OCI-M2 (cell line): ENCODE measurements around the gene TRABD.
"Not testable (repeated sequence)": the region's sequence is repeated elsewhere in the genome, so short reads cannot be mapped to it uniquely, and the experiment has no call there.

Experiments used
- DNase-seq: peaks from one replicate; lab custom pipeline; 2025; ENCODE audit not compliant: unreplicated experiment; lab: John Stamatoyannopoulos, UW

The TRABD gene

GRCh38 chr22:50185375-50186087 lies at the start of gene TRABD:
TSS of gene TRABD (plus strand) at chr22:50185913. CDS start at chr22:50193061, 7,148 bp downstream.
- no peak for DNase-seq

- no peak for DNase-seq
Measured at GRCh38 chr22:50136581-50137015, 49.1 kb upstream of the TRABD start.

- DNase-seq: not testable (repeated sequence)
Measured at GRCh38 chr22:50137277-50137676, 48.4 kb upstream of the TRABD start.

GRCh38 chr22:50138041-50138440 lies 47.7 kb upstream of the TRABD start:
- no peak for DNase-seq

- DNase-seq: no peak
Measured at GRCh38 chr22:50138988-50139387, 46.7 kb upstream of the TRABD start.

- no peak for DNase-seq
Measured at GRCh38 chr22:50139843-50140415, 45.8 kb upstream of the TRABD start.

GRCh38 chr22:50140615-50141014 lies 45.1 kb upstream of the TRABD start:
- no peak for DNase-seq

- DNase-seq: no peak
Measured at GRCh38 chr22:50141462-50141861, 44.3 kb upstream of the TRABD start.

GRCh38 chr22:50141891-50142363 lies 43.8 kb upstream of the TRABD start:
- DNase-seq: no peak

GRCh38 chr22:50143096-50143495 lies 42.6 kb upstream of the TRABD start:
- DNase-seq: no peak

- DNase-seq: no peak
Measured at GRCh38 chr22:50144005-50144614, 41.6 kb upstream of the TRABD start.

- no peak for DNase-seq
Measured at GRCh38 chr22:50145721-50146438, 39.8 kb upstream of the TRABD start.

- no peak for DNase-seq
Measured at GRCh38 chr22:50146439-50147238, 39.1 kb upstream of the TRABD start.

- DNase-seq: not testable (repeated sequence)
Measured at GRCh38 chr22:50147258-50148165, 38.2 kb upstream of the TRABD start.

GRCh38 chr22:50148166-50148500 lies 37.6 kb upstream of the TRABD start:
- no peak for DNase-seq

GRCh38 chr22:50148991-50149721 lies 36.6 kb upstream of the TRABD start:
- DNase-seq: no peak

- no peak for DNase-seq
Measured at GRCh38 chr22:50150161-50151129, 35.3 kb upstream of the TRABD start.
